Fibroblast of gingiva (primary cell): ENCODE measurements around the gene PABPC1L.

Source experiments
- DNase-seq: peaks from one replicate; pipeline ENCODE4 v3.0.0-alpha.2; 2011; ENCODE audit warnings: low read depth

PABPC1L gene

GRCh38 chr20:44942264-44942973, 32.6 kb downstream of the PABPC1L start:
- no peak for DNase-seq

GRCh38 chr20:44943828-44944227, 34.0 kb downstream of the PABPC1L start:
- no peak for DNase-seq

DNA sequence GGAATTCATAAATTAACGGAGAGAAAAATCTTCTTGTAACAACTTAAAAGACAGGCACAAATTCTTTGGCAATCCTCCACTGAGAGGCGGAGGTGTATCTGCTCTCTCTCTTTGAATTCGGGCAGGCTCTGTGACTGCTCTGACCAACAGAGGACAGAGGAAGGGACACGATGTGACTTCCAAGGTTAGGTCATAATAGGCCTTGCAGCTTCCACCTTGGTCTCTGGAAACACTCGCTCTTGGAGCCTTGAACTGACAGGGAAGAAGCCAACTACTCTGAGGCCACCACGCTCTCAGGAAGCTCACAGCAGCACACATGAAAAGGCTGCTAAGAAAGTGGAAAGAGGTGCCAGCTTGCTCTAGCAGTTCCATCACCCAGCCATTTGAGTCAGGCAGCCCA, 35.4 kb downstream of the PABPC1L start:
- no peak for DNase-seq

- peak; percentile 79 for DNase-seq
These were observed 36.5 kb downstream of the PABPC1L start for GRCh38 chr20:44946271-44946852.

DNA sequence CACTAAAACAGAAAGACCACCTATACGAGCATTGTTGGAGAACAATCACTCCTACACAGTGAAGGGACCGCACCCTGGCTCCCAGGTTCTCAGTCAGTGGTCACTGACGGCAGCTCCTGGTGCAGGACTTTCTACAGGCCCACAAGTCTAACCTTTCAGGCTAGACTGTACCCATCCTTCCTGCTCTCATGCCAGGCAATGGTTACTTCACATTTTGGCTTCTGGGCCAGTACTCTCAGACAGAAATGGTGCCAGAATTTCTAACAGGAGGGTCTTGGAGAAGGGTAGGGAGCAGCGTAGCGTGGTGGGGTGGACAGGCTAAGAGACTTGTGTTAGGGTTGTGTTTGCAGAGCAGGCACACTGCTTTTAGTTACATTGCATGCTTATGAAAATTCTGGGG, 38.2 kb downstream of the PABPC1L start:
- no peak for DNase-seq

- no peak for DNase-seq
These were observed 38.7 kb downstream of the PABPC1L start for GRCh38 chr20:44948513-44948912.

DNA sequence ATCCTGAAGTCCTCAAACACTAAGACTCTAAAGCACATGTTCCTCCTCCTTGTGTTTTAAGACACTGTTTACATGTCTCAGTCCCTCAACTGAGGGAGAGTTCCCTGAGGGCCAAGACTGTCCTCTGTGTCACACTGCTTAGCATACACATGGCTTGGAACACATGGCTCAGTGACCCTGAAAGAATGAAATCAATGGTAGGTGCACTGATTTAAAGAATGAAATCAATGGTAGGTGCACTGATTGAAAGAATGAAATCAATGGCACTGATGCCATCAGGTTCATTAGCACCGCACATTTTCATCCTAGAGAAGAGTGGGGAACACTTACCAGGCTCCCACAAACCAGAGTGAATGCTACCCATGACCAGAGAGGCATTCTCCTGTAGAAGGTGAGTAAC, 40.5 kb downstream of the PABPC1L start:
- DNase-seq = no peak

- DNase-seq = no peak
These were observed 42.9 kb downstream of the PABPC1L start for GRCh38 chr20:44952731-44953130.

DNA sequence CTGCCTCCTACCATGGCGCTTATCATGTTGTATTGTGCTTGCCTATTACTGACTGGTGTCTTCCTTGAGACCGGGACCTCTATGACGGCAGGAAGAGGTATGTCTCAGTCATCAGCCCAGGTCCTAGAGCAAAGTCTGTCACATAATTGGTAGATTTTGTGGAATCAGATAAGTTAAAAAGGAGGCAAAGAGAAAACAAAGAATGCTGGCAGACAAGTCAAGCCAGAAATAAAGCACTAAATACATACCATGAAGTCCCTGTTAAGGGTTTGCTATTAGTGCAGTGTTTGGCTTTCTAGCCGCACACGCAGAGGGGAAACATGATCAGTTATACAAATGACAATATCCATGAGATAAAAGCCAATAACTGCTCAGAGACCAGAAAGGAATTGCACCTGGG, 44.4 kb downstream of the PABPC1L start:
- no peak for DNase-seq

DNA sequence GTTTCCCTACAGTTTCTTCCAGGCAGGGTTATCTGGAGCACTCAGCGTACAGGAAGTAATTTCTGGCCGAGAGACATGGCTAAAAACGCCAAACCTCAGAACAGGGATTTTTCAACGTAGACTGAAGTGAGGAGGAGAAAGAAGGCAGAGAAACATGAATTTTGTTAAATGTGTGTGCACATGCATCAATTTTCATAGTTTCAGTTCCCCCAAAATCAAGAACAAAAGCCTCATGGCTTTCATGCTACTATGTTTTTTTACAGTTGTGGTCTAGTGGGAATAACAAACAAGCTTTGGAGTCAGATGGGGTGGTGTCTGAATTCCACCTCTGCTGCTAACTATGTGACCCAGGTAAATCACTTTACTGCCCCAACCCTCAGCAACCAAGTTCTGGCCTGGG, 45.4 kb downstream of the PABPC1L start:
- DNase-seq = no peak

DNA sequence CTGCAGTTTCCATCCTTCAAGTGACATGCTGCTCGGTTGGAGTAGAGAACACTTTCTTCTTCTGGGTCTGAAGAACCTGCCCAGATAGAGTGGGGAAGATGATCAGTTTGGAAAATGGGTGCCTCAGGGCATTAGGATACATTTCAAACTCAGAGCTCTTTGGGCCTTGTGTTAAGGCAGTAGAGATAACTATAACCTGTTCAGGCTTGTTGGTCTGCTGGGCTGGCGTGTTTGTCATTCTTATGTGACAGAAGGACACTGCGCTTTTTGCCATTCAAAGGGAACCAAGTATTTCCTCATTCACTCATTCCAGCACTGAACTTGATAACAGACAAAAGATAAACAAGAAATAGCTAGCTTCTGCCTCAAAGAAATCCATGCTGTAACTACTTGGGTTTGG, 46.5 kb downstream of the PABPC1L start:
- DNase-seq = no peak

DNA sequence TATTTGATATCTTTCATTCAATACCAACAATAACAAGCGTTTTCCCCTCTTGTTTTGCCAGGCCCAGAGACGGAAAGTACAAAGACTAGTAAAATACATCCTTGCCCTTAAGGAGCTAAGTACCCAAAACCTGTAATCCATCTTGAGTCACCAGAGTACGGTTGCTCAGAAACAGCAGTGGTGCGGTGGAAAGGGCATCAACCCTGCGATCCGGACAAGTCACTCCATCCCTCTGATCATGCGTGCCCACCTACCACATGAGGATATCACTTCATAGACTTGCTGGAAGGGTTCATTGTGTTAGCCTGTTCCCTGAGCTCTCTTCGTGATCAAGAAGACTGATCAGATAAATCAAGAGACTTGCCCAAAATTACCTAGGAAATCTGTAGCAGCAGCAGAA, 48.4 kb downstream of the PABPC1L start:
- DNase-seq = no peak

GRCh38 chr20:44959082-44959637, 49.3 kb downstream of the PABPC1L start:
- no peak for DNase-seq

DNA sequence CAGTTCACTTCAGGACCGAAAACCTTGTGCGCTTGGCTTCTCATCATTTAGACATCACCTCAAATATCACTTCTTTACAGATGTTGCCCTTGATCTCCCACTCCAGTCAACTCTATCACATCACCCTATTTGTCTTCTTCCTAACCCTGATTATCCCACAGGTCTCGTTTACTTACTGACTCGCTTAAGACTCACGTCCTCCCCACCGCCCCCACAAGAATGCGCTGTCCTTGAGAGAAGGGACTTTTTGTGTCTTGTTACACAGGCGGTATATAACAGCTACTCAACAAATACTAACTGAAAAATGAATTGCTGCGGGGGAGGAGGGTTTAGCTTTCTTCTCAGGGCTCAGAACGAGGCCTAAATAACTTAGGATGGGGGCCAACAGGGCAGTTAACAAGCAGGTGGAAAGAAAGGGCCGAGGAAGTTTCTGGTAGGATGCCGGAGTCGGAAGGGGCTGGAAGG, 49.8 kb downstream of the PABPC1L start:
- DNase-seq = peak; percentile 40

- peak; percentile 84 for DNase-seq
These were observed 50.4 kb downstream of the PABPC1L start, which contains the start of gene TOMM34 for GRCh38 chr20:44960103-44960852. Gene TOMM34, minus strand, starts transcription at chr20:44960397. Its CDS starts 64 bp downstream, at chr20:44960333.

DNA sequence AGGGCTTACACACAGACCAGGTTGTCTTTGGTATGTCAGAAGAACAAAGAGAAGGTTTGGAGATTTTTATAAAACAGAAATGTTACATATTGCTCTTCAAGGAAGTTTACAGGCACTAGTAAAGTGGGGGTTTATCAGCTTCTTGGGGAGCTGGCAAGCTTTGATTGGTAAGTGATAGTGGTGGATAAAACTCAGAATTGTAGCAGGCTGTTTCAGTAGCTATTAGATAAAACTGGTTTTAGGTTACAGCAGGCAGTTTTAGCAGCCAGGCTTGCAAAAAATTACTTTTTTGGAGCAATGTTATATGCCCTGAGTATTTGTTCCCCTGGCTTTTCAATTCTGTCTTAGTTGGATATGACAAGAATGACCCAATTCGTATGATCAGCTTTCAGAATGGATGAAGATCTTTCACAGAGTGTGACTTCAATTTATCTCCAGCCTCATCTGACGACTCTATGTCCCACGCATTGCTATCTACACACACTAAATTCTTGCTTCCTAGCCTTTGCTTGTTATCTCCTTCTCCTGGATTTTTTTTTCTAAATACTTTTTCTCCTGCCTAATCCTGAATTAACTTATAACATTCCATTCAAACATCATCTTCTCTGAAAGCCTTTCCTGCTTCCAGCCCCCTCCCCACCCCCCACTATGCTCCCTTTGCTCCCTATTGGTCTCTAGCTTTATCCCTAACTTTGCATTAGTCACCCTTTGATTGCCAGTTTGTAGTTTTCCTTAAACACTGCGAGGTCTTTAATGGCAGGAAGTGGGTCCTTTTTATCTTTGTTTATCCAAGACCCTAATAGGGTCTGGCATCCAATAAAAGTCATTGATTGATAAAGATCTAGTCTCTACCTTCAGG, 51.4 kb downstream of the PABPC1L start:
- DNase-seq = no peak

DNA sequence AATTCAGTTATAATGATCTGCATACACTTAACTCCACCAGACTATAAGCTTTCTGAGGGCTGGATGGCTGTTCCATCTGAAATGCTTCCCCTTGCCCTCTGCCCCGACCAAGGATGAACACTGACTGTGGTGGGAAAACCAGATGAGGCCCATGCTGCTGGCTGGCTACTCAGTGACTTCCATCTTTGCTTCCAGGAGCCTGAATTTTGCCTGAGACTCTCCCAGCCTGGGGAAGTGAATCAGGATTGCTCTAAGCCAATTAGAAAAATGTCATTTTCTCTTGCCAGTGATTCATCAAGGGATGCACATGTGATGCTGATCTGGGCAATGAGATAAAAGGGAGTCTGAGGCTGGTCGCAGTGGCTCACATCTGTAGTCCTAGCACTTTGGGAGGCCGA, 52.0 kb downstream of the PABPC1L start:
- DNase-seq = no peak

- no peak for DNase-seq
These were observed 52.6 kb downstream of the PABPC1L start for GRCh38 chr20:44962483-44962882.

- no peak for DNase-seq
These were observed 53.7 kb downstream of the PABPC1L start for GRCh38 chr20:44963325-44964215.

DNA sequence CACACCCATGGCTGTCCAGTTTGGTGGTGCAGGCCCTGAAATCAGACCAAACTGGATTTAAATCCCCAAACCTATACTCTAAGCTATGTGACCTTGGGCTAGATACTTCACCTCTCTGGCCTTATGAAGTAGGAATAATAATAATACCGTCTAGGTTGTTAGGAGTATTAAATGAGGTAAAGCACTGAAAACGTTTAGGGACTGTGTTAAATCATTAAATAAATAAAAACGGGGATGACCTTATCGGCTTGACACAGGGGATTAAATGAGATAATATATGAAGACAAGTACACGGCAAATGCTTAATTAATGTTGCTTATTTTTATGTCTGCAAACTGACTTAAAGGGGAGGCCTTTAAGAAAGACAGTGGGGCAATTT, 55.8 kb downstream of the PABPC1L start:
- no peak for DNase-seq
